HG03159 (cell line): Measurements from ENCODE around the gene MOGAT3.

ENCODE experiments used
- ATAC-seq: cut with Tn5 transposase; IDR thresholded peaks from one replicate; pipeline ENCODE4 v1.9.1; 2021; ENCODE audit warnings: mild to moderate bottlenecking, moderate library complexity; ENCODE audit not compliant: unreplicated experiment

MOGAT3 gene

GRCh38 chr7:101173752-101174244 lies 27.0 kb downstream of the MOGAT3 start:
- ATAC-seq = no peak

- no peak for ATAC-seq
These were observed 27.7 kb downstream of the MOGAT3 start for GRCh38 chr7:101172854-101173751.

- no peak for ATAC-seq
These were observed 28.6 kb downstream of the MOGAT3 start for GRCh38 chr7:101172005-101172853.

GRCh38 chr7:101171442-101171837 lies 29.4 kb downstream of the MOGAT3 start:
- ATAC-seq = no peak

GRCh38 chr7:101170617-101171441 lies 30.0 kb downstream of the MOGAT3 start:
- ATAC-seq = no peak

- no peak for ATAC-seq
These were observed 30.8 kb downstream of the MOGAT3 start for GRCh38 chr7:101169838-101170551.

GRCh38 chr7:101169110-101169837 lies 31.6 kb downstream of the MOGAT3 start:
- no peak for ATAC-seq

DNA sequence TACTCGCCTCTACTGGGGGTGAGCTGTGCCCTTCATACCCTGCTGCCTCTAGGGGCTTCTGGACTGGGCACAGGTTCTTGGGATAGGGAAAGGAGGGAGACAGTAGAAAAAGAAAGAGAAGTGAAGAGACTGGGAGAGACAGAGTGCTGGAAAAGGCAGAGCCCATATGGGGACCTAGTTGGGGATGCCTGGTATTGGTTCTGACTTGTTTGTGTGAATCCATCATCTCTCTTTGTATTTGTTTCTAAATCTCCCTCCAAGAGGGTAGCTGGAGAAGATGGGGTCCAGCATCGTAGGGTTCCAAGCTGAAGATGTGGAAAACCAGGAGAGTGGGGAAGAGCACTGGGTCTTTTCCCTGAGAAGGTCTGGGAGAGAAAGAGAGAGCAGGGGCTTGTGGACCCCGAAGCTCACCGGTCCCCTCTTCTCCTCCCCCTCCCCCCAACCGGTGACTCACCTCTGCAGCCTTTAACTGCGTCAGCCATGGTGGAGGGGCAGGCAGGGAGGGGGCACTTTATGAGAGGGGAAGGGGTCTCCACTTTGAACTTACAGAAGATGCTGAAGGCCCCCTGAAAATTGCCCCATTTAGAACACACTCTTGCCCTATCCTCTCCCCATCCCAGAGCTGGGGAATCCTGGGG lies 32.3 kb downstream of the MOGAT3 start:
- no peak for ATAC-seq

DNA sequence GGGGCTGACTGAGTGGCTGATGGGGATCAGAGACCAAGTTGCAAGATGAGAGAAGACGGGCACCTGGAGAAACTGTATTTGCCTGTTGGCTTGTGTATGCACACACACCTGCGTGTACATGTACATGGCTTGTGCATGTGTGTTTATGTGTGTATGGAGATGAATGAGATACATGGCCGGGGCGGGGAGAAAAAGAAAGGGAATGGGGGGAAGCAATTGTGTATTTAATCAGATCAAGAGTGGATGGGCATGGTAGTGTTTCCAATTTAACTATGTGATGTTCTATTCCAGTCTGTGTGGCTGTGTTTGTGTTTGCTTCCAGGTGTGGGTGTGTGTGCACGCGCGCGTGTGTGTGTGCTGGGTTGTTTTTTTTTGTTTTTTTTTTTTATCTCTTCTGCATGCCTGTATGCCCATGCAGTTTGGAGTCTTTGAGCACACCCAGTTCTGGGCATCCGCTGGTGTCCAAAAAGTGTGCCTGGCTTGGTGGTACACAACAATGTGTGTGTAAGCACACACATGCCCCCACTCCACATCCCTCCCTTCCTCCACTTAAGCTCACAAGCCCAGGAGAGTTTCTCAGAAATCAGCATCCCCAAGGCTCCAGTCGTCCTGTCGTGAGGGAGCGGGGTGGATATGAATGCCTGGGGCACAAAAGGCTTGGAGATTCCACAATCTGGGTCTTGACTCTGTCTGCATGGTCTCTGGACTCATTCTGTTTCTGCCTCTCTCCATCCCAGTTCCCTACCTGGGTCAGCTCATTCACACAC lies 33.0 kb downstream of the MOGAT3 start:
- no peak for ATAC-seq

- no peak for ATAC-seq
These were observed 33.8 kb downstream of the MOGAT3 start for GRCh38 chr7:101166909-101167644.

DNA sequence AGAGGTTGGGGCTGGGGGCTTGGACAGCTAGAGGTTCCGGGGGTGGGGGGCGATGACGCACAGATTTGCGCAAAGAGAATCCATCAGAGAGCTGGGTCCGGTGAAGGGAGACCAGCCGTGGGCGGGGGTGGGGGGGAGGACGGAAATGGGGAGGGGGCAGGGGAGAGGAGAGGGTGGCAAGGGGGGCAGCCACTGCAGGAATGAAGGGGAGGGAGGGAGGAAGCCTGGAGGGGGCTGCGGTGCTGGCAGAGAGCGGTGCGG lies 34.3 kb downstream of the MOGAT3 start:
- ATAC-seq = no peak

DNA sequence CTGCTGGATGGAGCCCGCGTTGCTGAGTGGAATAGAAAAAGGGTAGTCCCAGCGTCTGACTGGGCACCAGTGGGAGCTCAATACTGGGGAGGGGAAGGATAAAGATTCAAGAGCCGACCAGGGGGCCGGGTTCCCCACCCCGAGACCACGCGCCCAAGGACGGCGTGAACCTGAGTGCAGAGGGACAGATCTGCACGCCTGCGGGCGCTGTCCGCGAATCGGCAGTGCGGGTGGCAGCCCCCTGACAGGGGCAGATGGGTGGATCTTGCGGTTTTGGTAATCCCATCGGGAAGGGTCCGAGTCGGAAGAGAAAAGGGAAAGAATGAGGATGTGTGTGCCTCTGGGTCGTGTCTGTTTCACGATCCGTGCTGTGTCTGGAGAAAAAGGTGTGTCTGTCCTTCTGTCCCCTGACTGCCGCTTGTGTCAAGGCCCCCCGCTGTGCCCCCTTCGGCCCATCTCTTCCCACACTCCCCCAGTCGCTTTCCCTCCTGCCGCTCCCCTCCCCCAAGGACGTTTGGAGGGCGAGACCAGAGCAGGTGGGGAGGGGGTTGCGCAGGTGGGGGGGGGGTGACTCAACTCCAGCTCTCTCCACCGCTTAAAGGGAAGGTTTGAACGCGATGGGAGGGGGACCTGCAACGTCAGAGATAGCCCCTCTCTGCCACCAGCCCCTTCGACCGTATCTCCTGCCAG lies 34.7 kb downstream of the MOGAT3 start:
- peak; percentile 3 for ATAC-seq

DNA sequence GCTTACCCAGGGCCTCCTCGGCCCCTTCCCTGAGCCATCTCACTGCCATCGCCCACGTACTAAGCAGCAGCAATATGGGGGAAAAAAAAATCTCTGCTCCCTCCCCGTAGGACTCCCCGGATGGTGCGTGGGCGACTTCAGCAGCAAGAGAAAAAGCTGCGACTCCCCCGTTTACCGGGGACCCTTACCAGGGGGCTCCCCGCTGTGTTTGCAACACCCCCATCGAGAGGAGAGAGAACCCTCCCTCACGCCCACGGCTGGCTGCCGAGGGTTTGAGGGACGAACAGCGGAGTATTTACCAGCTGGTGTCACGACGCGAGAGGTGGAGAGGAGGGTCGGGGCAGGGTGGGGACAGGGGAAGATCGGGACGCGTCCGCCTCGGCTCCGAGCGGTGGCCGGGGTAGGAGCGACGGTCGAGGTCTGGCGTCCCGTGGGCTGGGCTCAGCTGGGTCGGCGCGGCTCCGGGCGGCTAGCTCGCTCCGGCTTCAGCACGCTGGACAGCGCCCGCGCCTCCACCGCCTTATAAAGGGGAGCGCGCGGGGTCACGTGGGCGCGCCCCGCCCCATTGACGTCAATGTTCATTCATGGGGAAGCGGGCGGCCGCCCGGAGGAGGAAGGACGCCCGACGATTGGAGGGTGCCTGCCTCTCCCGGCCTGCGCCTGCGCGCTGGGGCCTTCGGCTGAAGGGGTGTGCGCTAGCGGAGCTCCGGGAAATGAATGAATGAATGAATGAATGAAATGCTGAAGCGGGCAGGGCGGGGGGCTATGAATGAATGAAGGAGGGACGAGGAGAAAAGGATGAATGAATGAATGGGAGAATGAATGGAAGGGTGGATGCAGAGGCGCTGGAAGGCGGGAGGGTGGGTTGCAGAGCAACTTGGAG lies 35.5 kb downstream of the MOGAT3 start, which contains the start of gene VGF:
VGF (minus strand) TSS at position 495 of the 883 bp plus-strand sequence. CDS start 726 bp downstream, outside the sequence.
- ATAC-seq = peak; percentile 70

- ATAC-seq = no peak
These were observed 36.6 kb downstream of the MOGAT3 start for GRCh38 chr7:101164071-101164840.

DNA sequence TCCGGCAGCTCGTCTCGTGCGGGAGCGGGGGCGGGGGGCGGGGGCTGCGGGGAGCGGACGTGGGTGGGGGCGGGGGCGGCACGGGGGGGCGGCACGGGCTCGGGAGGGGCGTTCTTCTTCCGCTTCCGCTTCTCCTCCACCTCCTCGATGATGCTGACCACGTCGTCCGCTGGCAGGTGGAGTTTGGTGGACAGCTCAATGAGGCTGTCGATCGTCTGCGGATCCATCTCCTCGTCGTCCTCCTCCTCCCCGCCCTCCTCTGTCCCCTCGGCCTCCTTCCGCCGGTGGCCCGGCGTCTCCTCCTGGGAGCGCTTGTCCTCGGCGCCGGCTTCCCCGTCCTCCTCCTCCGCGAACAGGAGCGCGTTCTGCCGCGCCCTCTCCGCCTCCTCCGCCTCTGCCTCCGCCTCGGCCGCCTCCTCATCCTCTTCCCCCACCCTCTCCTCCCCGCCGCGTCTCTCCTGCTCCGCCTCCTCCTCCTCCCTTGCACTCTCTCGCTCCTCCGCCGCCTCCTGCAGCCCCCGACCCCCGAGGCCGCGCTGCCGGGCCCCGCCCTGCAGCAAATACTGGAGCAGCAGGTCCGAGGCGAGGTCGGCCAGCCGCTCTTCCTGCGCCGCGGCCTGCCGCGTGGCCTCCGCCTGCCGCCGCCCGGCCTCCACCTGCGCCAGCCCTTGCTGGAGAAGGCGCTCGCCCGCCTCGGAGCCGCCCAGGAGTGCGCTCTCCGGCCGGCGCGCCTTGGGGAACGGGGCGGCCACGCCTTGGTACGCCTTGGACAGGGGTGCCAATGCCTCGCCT lies 37.4 kb downstream of the MOGAT3 start:
- no peak for ATAC-seq
